ENCODE measurements around the gene JADE3.

Gene JADE3

DNA sequence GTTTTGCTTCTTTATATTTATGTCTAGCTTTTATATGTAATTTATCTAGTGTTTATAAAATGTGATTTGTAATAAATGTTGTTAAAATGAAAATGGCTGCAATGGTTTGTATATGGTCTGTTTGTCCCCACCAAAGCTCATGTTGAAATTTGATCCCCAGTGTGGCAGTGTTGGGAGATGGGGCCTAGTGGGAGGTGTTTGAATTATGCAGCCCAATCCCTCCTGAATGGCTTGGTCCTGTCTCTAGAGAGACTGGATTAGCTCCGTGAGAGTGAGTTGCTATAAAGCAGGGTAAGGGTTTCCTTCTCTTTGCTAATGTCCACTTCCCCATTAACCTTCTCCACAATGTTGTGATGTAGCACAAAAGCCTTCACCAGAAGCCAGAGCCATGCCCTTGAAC lies 30.0 kb upstream of the JADE3 start:
- DNase-seq (ENCODE audit: low read depth, low spot score) = peak; percentile 22
- no peaks in the 10 kb centered on the region for H3K4me1 ChIP-seq (ENCODE audit: insufficient read depth, insufficient read length)
- H3K9ac ChIP-seq (ENCODE audit: insufficient read length, low read depth) = no peak overlapping the region
- no peaks in the 10 kb centered on the region for H3K9me3 ChIP-seq (ENCODE audit: insufficient read depth, low read length)
- TF ChIP-seq ZNF274 (IDR thresholded peaks at IDR 0.05; ENCODE audit: low read depth, low read length) (no peak), SUZ12 (IDR thresholded peaks at IDR 0.05; ENCODE audit: extremely low read depth, insufficient read depth, insufficient read length) (no peak), YY1 (IDR thresholded peaks at IDR 0.05; ENCODE audit: insufficient read depth, insufficient read length) (no peak)
- no peak overlapping the region for H3K4me3 ChIP-seq (ENCODE audit: insufficient read length, low read depth)
- no peaks in the 10 kb centered on the region for H3K27me3 ChIP-seq (ENCODE audit: insufficient read depth, insufficient read length)
- H3K36me3 ChIP-seq (ENCODE audit: insufficient read depth, insufficient read length, low read length) = peaks cover 9% of the 10 kb centered on the region

DNA sequence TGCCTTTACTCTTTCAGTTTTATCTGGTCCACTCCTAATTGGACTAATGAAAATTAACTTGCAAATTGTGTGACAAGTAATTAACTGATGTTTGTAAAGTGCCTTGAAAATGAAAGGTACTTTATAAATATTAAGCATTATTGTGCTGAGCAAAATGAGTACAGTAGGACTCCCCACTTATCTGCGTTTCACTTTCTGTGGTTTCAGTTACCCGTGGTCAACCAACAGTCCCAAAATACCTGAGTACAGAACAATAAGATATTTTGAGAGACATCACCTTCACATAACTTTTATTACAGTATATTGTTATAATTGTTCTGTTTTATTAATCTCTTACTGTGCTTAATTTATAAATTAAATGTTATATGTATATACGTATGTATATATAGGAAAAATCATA lies 27.4 kb upstream of the JADE3 start:
- TF ChIP-seq YY1 (IDR thresholded peaks at IDR 0.05; ENCODE audit: insufficient read depth, insufficient read length) = no peak
- Histone ChIP-seq H3K4me1 (ENCODE audit: insufficient read depth, insufficient read length) (no peaks in the 10 kb centered on the region), H3K9ac (ENCODE audit: insufficient read length, low read depth) (no peak overlapping the region), H3K27me3 (ENCODE audit: insufficient read depth, insufficient read length) (no peaks in the 10 kb centered on the region), H3K9me3 (ENCODE audit: insufficient read depth, low read length) (no peaks in the 10 kb centered on the region), H3K36me3 (ENCODE audit: insufficient read depth, insufficient read length, low read length) (peaks cover 7% of the 10 kb centered on the region), H3K4me3 (ENCODE audit: insufficient read length, low read depth) (no peak overlapping the region)
- DNase-seq (ENCODE audit: low read depth, low spot score) = no peak

DNA sequence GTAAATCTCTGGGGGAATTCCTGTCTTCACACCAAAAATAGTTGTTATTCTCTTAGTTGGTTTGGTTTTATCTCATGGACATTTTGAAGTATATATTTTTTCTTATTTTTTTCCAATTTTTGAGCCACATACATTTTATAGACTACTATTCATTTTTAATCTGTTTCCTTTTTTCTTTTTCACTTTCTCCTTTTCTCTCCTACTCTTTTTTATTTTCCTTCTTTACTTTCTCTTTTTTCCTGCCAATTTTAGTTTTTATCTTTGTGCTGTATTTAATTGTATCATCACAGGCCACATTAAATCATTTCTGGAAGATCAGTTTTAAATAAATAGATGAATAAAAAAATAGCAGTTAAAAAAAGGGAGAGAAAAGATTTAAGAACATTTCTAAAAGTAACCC lies 14.0 kb upstream of the JADE3 start:
- Histone ChIP-seq H3K9ac (ENCODE audit: insufficient read length, low read depth) (no peak overlapping the region), H3K4me1 (ENCODE audit: insufficient read depth, insufficient read length) (no peaks in the 10 kb centered on the region), H3K4me3 (ENCODE audit: insufficient read length, low read depth) (no peak overlapping the region), H3K9me3 (ENCODE audit: insufficient read depth, low read length) (no peaks in the 10 kb centered on the region), H3K27me3 (ENCODE audit: insufficient read depth, insufficient read length) (no peaks in the 10 kb centered on the region), H3K36me3 (ENCODE audit: insufficient read depth, insufficient read length, low read length) (no peaks in the 10 kb centered on the region)
- TF ChIP-seq YY1 (IDR thresholded peaks at IDR 0.05; ENCODE audit: insufficient read depth, insufficient read length) (no peak), ZNF274 (IDR thresholded peaks at IDR 0.05; ENCODE audit: low read depth, low read length) (no peak), SUZ12 (IDR thresholded peaks at IDR 0.05; ENCODE audit: extremely low read depth, insufficient read depth, insufficient read length) (no peak)
- no peak for DNase-seq (ENCODE audit: low read depth, low spot score)

DNA sequence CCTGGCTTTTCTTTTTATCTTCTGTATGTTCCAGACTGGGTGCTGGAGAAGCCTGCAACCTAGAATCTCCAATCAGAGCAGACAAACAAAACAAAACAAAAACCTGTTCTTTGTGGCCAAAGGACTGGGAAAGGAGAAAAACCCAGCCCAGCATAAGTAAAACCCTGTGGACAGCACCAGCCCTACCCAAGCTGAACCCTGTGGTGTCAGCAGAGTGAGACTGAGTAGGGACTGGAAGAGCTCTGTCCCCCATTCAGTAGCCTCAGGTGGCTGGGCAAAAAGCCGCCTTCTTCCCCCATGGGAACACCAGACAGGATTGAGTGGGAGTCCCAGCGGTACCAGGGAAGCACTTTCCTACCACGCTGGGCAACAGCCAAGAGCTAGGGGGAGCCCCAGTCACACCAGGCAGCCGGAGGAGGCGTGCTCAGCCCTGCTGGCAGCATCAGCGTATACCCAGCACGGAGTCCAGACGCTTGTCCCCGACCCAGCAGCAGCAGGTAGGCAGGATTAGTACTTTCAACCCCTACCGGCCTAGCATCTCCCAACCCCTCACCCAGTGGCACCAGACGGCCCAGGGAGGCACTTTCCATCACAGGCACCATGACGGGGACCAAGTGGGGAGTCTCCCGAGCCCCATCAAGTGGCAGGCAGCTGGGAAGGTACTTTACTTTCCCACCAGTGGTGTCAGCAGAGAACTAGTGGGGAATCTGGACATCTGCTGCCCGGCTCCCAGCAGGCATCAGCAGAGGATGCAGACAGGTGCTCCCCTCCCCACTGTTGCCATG lies 8.6 kb upstream of the JADE3 start:
- H3K27me3 ChIP-seq (ENCODE audit: insufficient read depth, insufficient read length) = no peaks in the 10 kb centered on the region
- no peaks in the 10 kb centered on the region for H3K36me3 ChIP-seq (ENCODE audit: insufficient read depth, insufficient read length, low read length)
- peak overlapping the region; percentile 47 for H3K9ac ChIP-seq (ENCODE audit: insufficient read length, low read depth)
- H3K9me3 ChIP-seq (ENCODE audit: insufficient read depth, low read length) = no peaks in the 10 kb centered on the region
- no peaks in the 10 kb centered on the region for H3K4me1 ChIP-seq (ENCODE audit: insufficient read depth, insufficient read length)
- TF ChIP-seq SUZ12 (IDR thresholded peaks at IDR 0.05; ENCODE audit: extremely low read depth, insufficient read depth, insufficient read length) (no peak), ZNF274 (IDR thresholded peaks at IDR 0.05; ENCODE audit: low read depth, low read length) (no peak), YY1 (IDR thresholded peaks at IDR 0.05; ENCODE audit: insufficient read depth, insufficient read length) (no peak)
- peak overlapping the region; percentile 41 for H3K4me3 ChIP-seq (ENCODE audit: insufficient read length, low read depth)
- DNase-seq (ENCODE audit: low read depth, low spot score) = peak; percentile 66

DNA sequence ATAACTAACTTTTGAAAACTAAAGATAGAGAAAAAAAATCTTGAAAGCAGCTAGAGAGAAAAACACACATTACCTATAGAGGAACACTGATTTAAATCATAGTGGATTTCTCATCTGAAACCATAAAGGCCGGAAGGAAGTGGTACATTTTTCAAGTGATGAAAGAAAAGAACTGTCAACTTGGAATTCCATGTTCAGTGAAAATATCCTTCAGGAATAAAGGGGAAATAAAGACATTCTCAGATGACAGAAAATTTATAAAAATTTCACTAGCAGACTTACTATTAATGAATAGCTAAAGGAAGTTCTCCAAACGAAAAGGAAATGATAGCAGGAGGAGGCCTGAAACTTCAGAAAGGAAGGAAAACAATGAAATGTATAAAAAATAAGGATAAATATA lies 7.6 kb upstream of the JADE3 start:
- TF ChIP-seq SUZ12 (IDR thresholded peaks at IDR 0.05; ENCODE audit: extremely low read depth, insufficient read depth, insufficient read length) (no peak), YY1 (IDR thresholded peaks at IDR 0.05; ENCODE audit: insufficient read depth, insufficient read length) (no peak), ZNF274 (IDR thresholded peaks at IDR 0.05; ENCODE audit: low read depth, low read length) (no peak)
- DNase-seq (ENCODE audit: low read depth, low spot score) = no peak
- H3K36me3 ChIP-seq (ENCODE audit: insufficient read depth, insufficient read length, low read length) = no peaks in the 10 kb centered on the region
- no peaks in the 10 kb centered on the region for H3K27me3 ChIP-seq (ENCODE audit: insufficient read depth, insufficient read length)
- no peaks in the 10 kb centered on the region for H3K4me1 ChIP-seq (ENCODE audit: insufficient read depth, insufficient read length)
- no peaks in the 10 kb centered on the region for H3K9me3 ChIP-seq (ENCODE audit: insufficient read depth, low read length)
- no peak overlapping the region for H3K4me3 ChIP-seq (ENCODE audit: insufficient read length, low read depth)
- H3K9ac ChIP-seq (ENCODE audit: insufficient read length, low read depth) = no peak overlapping the region

DNA sequence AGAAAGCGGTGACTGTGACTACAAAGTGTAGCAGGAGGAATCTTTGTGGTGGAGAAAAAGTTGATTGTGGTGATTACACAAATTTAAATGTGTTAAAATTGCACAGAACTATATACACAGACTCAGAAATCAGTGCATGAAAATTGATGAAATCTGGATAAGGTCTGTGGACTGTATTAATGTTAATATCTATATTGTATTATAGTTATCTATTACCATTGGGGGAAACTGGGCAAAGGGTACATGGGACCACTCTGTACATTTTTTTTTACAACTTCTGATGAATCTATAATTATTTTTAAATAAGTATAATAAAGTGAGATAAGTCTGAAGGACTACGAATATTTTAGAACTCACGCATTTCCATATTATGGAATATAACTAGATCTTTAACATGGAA lies 1.8 kb upstream of the JADE3 start:
- no peak for DNase-seq (ENCODE audit: low read depth, low spot score)
- Histone ChIP-seq H3K27me3 (ENCODE audit: insufficient read depth, insufficient read length) (peaks cover 11% of the 10 kb centered on the region), H3K9me3 (ENCODE audit: insufficient read depth, low read length) (no peaks in the 10 kb centered on the region), H3K4me1 (ENCODE audit: insufficient read depth, insufficient read length) (no peaks in the 10 kb centered on the region), H3K36me3 (ENCODE audit: insufficient read depth, insufficient read length, low read length) (no peaks in the 10 kb centered on the region), H3K9ac (ENCODE audit: insufficient read length, low read depth) (no peak overlapping the region), H3K4me3 (ENCODE audit: insufficient read length, low read depth) (no peak overlapping the region)
- TF ChIP-seq SUZ12 (IDR thresholded peaks at IDR 0.05; ENCODE audit: extremely low read depth, insufficient read depth, insufficient read length) = no peak
- no peak for TF ChIP-seq ZNF274 (IDR thresholded peaks at IDR 0.05; ENCODE audit: low read depth, low read length)
- TF ChIP-seq YY1 (IDR thresholded peaks at IDR 0.05; ENCODE audit: insufficient read depth, insufficient read length) = no peak

DNA sequence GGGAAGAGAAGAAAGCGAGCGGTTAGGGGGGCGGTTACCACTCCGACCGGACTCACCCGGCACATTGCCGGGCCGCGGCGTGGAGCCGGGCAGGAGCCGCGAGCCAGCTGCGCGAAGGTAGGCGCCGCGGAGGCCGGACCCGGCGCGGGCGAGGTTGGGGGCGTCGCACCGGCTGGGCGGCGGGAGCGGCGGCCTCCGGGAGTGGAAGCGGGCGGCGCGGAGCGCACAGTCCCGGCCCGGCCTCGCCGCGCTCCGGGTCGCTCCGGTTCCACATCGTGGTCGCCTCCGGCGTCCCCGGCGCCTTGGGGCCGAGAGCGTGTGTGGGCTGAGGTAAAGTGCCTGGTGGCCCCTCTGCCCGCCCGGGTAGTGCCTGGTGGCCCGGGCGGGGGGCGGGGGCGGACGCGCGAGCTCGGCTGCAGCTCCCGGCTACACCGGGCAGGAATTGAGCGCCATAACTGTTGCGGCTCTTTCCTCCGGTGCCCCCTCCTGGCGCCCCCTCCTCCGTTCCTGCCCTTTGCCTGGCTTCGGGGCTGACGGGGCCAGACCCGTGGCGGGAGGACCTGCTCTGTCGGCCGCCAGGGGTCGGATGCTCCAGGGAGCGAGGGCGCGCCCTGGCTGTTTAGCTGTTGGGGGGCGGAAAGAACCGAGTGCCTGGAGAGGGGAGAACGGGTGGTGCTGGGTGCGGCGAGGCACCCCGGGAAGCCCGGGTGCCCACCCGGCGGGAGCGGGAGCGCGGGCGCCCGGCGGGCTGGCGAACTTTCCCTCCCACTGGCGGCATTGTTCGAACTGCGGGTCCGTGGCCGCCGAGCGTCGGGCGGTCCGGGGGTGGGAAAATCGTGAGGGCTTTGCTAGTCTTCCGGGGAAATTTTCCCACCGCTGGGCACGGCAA lies 626 bp downstream of the JADE3 start:
- Histone ChIP-seq H3K36me3 (ENCODE audit: insufficient read depth, insufficient read length, low read length) (no peaks in the 10 kb centered on the region), H3K4me3 (ENCODE audit: insufficient read length, low read depth) (peak overlapping the region; percentile 83), H3K9ac (ENCODE audit: insufficient read length, low read depth) (peak overlapping the region; percentile 86), H3K4me1 (ENCODE audit: insufficient read depth, insufficient read length) (no peaks in the 10 kb centered on the region), H3K9me3 (ENCODE audit: insufficient read depth, low read length) (no peaks in the 10 kb centered on the region), H3K27me3 (ENCODE audit: insufficient read depth, insufficient read length) (peaks cover 11% of the 10 kb centered on the region)
- DNase-seq (ENCODE audit: low read depth, low spot score) = peak; percentile 33
- no peak for TF ChIP-seq YY1 (IDR thresholded peaks at IDR 0.05; ENCODE audit: insufficient read depth, insufficient read length)
- TF ChIP-seq SUZ12 (IDR thresholded peaks at IDR 0.05; ENCODE audit: extremely low read depth, insufficient read depth, insufficient read length) = no peak
- TF ChIP-seq ZNF274 (IDR thresholded peaks at IDR 0.05; ENCODE audit: low read depth, low read length) = no peak
